Activated effector memory CD4-positive, alpha-beta T cell treated with Interleukin-2 at 50 U/mL for 16 hours (primary cell): ENCODE results near the gene STIMATE.

Experiments used
- DNase-seq: peaks from one replicate; pipeline ENCODE4 v3.0.0-alpha.2; 2020

Gene STIMATE

GRCh38 chr3:52892625-52893311 is 4.6 kb downstream of the STIMATE start:
- DNase-seq: peak; percentile 14

- no peak for DNase-seq
These were observed 5.1 kb downstream of the STIMATE start for GRCh38 chr3:52892290-52892624.

GRCh38 chr3:52891615-52892081 is 5.7 kb downstream of the STIMATE start:
- no peak for DNase-seq

- DNase-seq: no peak
These were observed 6.2 kb downstream of the STIMATE start for GRCh38 chr3:52891164-52891563.

- no peak for DNase-seq
These were observed 6.6 kb downstream of the STIMATE start for GRCh38 chr3:52890735-52891134.

- no peak for DNase-seq
These were observed 7.4 kb downstream of the STIMATE start for GRCh38 chr3:52889901-52890300.

GRCh38 chr3:52887166-52887565 is 10.2 kb downstream of the STIMATE start:
- no peak for DNase-seq

GRCh38 chr3:52886049-52886730 is 11.2 kb downstream of the STIMATE start:
- no peak for DNase-seq

- no peak for DNase-seq
These were observed 15.0 kb downstream of the STIMATE start for GRCh38 chr3:52882377-52882776.

GRCh38 chr3:52881871-52882270 is 15.5 kb downstream of the STIMATE start:
- no peak for DNase-seq

GRCh38 chr3:52880474-52880873 is 16.9 kb downstream of the STIMATE start:
- no peak for DNase-seq

- no peak for DNase-seq
These were observed 17.3 kb downstream of the STIMATE start for GRCh38 chr3:52880047-52880446.

- no peak for DNase-seq
These were observed 17.8 kb downstream of the STIMATE start for GRCh38 chr3:52879581-52879980.

- DNase-seq: no peak
These were observed 18.3 kb downstream of the STIMATE start for GRCh38 chr3:52879090-52879489.

GRCh38 chr3:52877085-52877484 is 20.3 kb downstream of the STIMATE start:
- no peak for DNase-seq

- DNase-seq: no peak
These were observed 22.3 kb downstream of the STIMATE start for GRCh38 chr3:52874864-52875587.

GRCh38 chr3:52874160-52874701 is 23.1 kb downstream of the STIMATE start:
- no peak for DNase-seq

GRCh38 chr3:52873433-52874159 is 23.8 kb downstream of the STIMATE start:
- DNase-seq: no peak

GRCh38 chr3:52872245-52872644 is 25.1 kb downstream of the STIMATE start:
- no peak for DNase-seq

GRCh38 chr3:52871761-52872160 is 25.6 kb downstream of the STIMATE start:
- no peak for DNase-seq

GRCh38 chr3:52870471-52870870 is 26.9 kb downstream of the STIMATE start:
- DNase-seq: no peak

- no peak for DNase-seq
These were observed 30.9 kb downstream of the STIMATE start for GRCh38 chr3:52866427-52866826.

GRCh38 chr3:52865994-52866393 is 31.4 kb downstream of the STIMATE start:
- DNase-seq: no peak
